GM21723 (cell line): Measurements from ENCODE around the gene IDI1.
"Not testable (repeated sequence)": the region's sequence is repeated elsewhere in the genome, so short reads cannot be mapped to it uniquely, and the experiment has no call there.

Experiments
- ATAC-seq: cut with Tn5 transposase; IDR thresholded peaks from one replicate; pipeline ENCODE4 v1.9.1; 2021; ENCODE audit warnings: mild to moderate bottlenecking, moderate library complexity; ENCODE audit not compliant: unreplicated experiment

IDI1 gene

GRCh38 chr10:1064964-1065247 is 16.0 kb upstream of the IDI1 start:
- no peak for ATAC-seq

- no peak for ATAC-seq
Measured at GRCh38 chr10:1063232-1063865, 14.4 kb upstream of the IDI1 start.

GRCh38 chr10:1061930-1062774 is 13.2 kb upstream of the IDI1 start:
- no peak for ATAC-seq

DNA sequence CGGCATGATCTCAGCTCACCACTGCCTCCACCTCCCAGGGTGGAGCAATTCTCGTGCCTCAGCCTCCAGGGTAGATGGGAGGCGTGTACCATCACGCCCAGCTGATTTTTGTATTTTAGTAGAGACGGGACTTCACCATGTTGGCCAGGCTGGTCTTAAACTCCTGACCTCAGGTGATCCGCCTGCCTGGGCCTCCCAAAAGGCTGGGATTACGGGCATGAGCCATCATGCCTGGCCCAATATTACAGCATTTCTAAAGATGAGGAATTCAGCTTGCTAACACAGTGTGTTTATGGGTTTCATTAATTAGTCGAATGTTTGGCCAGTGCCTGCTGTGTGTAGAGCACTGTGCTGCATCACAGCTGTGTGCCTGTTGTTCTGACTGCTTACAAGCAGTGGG is 11.0 kb upstream of the IDI1 start:
- no peak for ATAC-seq

DNA sequence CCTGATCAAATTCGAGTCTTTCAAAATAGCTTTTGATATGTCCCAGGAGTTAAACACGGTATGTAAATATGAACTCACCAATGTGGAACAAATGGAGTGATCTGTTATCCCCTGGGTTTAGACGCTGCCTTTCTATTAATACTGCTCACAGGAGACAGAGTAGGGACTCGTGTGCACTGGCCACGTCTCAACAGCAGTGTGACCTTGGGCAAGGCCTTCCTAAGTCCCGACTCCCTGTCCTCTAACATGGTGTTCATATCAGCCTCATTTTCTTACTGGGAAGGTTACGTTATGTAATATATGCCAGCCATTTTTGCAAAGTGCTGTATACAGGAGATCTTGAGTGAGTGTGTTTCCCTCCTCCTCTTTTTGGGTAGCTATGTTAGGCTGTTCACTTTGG is 9.1 kb upstream of the IDI1 start:
- no peak for ATAC-seq

DNA sequence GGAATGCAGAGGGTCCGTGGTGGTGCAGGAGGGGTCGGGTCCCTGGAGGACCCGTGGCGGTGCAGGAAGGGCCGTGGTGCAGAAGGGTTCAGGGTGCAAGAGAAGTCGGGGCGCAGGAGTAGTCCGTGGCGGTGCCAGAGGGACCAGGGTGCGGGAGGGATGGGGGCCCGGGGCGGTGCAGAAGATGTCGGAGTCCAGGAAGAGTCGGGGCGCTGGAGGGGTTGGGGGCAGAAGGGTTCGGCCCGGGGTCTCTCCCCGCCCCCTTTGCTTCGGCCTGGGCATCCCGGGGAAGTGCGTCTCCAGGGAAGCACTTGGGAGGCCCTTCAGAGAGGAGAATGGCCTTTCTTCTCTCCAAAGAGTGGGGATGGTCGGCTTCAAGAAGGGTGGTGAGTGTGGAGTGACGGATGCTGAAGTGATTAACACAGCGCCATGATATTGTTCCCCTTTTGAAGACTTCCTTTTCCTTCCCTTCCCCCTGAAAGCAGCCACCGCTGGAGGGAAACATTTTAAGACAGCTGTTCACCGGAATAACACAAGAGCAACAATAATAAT is 8.3 kb upstream of the IDI1 start:
- ATAC-seq: peak; percentile 29

DNA sequence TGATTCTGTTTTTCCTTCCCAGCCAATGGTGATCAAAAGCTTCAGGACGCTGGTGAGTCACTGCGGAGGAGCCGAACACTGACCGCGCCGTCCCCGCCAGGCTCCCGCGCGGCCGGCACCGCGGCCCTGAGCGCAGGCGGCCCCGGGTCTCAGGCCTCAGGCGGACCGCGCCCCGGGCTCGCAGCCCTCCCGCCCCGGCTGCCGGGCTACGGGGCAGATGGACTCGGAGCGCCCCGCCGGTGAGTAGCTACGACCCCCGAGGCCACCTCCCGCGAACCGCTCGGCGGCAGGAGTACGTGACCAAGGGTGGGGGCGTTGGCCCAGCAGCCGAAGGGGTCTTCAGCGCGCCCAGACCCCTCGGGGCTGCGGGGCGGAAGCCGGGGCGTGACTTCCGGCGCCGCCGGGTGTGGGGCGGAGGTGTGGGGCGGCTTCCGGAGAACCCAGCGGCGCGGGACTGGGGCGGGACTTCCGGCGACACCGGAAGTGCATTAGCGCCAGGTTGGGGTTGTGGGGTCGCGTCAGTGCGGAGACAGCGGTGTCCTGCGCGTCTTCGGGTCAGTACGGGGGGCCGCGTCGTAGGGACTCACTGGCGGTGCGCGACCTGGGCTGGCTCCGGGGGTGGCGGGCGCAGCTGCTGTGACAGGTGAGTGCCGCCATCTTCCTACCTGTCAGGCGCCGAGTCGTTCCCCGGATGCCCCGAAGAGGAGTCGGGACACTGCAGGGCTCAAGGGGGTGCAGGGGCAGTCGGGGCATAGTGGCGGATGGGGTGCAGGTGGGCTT is 7.6 kb upstream of the IDI1 start, which contains the start of gene WDR37:
TSS of gene WDR37 (plus strand) at position 60 of the 780 bp plus-strand sequence. CDS start 15,771 bp downstream, outside the sequence.
- peak; percentile 93 for ATAC-seq

GRCh38 chr10:1054684-1055083 is 5.8 kb upstream of the IDI1 start:
- ATAC-seq: no peak

- no peak for ATAC-seq
Measured at GRCh38 chr10:1050554-1050953, 1.6 kb upstream of the IDI1 start.

GRCh38 chr10:1050145-1050544 is 1.2 kb upstream of the IDI1 start:
- no peak for ATAC-seq

DNA sequence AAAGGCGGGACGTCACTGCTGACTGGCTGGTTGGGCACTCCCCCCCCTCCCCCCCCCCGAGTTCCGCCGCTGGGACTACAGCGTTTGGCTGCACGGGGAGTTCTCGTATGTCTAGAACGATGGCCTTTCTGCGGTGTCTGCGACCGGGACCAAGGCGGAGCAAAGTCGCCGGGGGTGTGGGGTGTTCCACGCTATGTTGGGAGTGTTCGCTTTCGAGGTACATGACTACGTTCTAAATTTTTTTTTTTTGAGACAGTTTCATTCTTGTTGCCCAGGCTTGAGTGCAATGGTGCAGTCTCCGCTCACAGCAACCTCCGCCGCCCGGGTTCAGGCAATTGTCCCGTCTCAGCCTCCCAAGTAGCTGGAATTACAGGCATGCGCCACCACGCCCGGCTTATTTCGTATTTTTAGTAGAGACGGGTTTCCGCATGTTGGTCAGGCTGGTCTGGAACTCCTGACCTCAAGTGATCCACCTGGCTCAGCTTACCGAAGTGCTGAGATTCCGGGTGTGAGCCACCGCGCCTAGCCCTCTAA is 573 bp upstream of the IDI1 start:
- no peak for ATAC-seq

DNA sequence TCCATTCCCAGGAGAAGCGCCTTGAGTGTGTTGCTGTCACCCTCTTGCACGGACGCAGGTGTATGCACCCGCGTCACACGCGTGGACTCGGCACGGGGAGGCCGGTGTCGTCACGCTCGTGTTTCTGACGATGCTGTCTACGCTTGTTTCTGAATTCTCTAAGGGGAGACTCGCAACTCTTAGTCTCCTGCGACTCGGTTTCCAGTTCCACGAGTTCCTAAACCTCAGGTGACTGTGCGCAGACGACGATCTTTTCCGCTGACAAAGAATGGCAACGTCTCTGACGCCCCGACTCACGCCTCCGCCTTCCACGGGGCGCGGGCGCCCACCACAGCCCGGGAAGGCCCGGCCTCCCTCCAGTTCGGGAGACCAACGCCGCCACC is 579 bp downstream of the IDI1 start:
- ATAC-seq: no peak

DNA sequence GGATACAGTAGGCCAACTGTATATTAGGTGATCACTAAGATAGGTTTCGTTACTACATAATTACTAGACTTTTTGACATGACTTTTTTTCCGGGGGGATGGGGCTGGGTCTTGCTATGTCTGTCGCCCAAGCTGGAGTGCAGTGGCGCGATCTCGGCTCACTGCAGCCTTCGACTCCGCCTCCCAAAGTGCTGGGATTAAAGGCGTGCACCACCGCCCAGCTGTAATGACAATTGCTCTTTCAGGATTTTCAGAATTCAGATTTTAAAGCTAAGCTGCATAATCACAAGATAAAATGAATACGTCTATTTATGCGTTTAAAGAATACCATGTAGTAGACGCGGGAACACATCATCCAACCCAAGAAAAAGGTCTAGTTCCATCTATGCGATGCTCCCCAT is 982 bp downstream of the IDI1 start:
- ATAC-seq: no peak

- ATAC-seq: no peak
Measured at GRCh38 chr10:1045415-1045814, 3.5 kb downstream of the IDI1 start.

DNA sequence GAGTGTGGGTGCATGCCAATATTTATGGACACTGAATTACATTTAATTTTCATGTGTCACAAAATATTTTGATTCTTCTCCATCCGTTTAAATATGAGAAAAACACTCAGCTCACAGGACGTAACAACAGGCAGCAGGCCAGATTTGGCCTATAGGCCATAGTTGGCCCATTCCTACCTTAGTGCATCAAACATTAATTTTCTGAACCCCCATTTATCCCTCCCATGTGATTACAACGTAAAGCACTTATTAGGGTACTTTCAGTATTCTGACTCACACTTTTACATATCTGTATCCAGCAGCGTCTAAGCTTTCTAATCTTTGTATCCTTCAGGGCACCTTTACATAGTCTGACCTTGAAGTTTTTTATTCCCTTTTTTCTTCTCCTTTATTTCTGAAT is 4.0 kb downstream of the IDI1 start:
- no peak for ATAC-seq

DNA sequence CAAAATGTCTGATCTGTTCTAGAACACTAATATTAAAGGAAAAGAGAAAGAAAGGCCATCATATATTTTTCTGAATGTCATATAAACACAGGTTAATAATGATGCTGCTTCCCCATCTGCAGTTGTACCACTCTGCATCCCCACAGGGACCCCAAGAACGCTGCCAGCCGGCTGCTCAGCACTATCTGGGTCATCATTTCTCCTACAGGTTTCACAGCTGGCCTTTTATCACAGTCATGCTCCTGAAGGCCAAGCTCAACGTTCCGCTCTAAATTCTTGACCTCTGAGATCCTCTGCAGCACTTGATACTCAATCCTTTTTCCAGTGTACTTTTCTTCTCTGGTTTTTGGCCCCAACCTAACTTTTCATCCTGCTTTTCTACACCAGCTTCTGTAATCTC is 4.8 kb downstream of the IDI1 start:
- ATAC-seq: no peak

GRCh38 chr10:1043532-1043995 is 5.4 kb downstream of the IDI1 start:
- peak; percentile 55 for ATAC-seq

- ATAC-seq: no peak
Measured at GRCh38 chr10:1041514-1041913, 7.4 kb downstream of the IDI1 start.

- ATAC-seq: no peak
Measured at GRCh38 chr10:1040133-1040532, 8.8 kb downstream of the IDI1 start.

DNA sequence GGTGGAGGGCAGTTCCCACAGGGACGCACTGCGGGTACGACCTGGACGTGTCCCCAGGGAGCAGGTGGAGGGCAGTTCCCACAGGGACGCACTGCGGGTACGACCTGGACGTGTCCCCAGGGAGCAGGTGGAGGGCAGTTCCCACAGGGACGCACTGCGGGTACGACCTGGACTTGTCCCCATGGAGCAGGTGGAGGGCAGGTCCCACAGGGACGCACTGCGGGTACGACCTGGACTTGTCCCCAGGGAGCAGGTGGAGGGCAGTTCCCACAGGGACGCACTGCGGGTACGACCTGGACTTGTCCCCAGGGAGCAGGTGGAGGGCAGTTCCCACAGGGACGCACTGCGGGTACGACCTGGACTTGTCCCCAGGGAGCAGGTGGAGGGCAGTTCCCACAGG is 10.2 kb downstream of the IDI1 start:
- ATAC-seq: not testable (repeated sequence)

GRCh38 chr10:1037098-1037497 is 11.8 kb downstream of the IDI1 start:
- no peak for ATAC-seq
